Skeletal muscle cell (primary cell): ENCODE measurements around the gene GNG4.
"Not testable (repeated sequence)": the region's sequence is repeated elsewhere in the genome, so short reads cannot be mapped to it uniquely, and the experiment has no call there.

Experiments
- DNase-seq: peaks from one replicate; pipeline ENCODE4 v3.0.0-alpha.2; 2010; ENCODE audit warnings: low read depth
- H3K4me3 ChIP-seq: 2 replicates; pipeline ENCODE4 v1.5.1; 2011; ENCODE audit warnings: low read depth, mild to moderate bottlenecking, control low read depth, low read length, moderate library complexity

GNG4 gene

GRCh38 chr1:235595079-235595478 lies 54.5 kb downstream of the GNG4 start:
- H3K4me3 ChIP-seq: no peak overlapping the region
- no peak for DNase-seq

GRCh38 chr1:235594281-235594895 lies 55.2 kb downstream of the GNG4 start:
- DNase-seq, H3K4me3 ChIP-seq: not testable (repeated sequence)

GRCh38 chr1:235588916-235589515 lies 60.6 kb downstream of the GNG4 start:
- H3K4me3 ChIP-seq: no peak overlapping the region
- DNase-seq: peak; percentile 34

GRCh38 chr1:235588156-235588555 lies 61.4 kb downstream of the GNG4 start:
- H3K4me3 ChIP-seq: no peak overlapping the region
- no peak for DNase-seq

- no peak overlapping the region for H3K4me3 ChIP-seq
Measured at GRCh38 chr1:235586992-235587391, 62.6 kb downstream of the GNG4 start.

GRCh38 chr1:235586413-235586812 lies 63.2 kb downstream of the GNG4 start:
- no peak for DNase-seq
- H3K4me3 ChIP-seq: no peak overlapping the region

More at GRCh38 chr1:235586992-235587391, 62.6 kb downstream of the GNG4 start:
- no peak for DNase-seq

- DNase-seq: no peak
- H3K4me3 ChIP-seq: no peak overlapping the region
Measured at GRCh38 chr1:235584973-235585372, 64.6 kb downstream of the GNG4 start.

- no peak for DNase-seq
- H3K4me3 ChIP-seq: no peak overlapping the region
Measured at GRCh38 chr1:235583511-235584001, 66.0 kb downstream of the GNG4 start.

GRCh38 chr1:235582130-235582529 lies 67.5 kb downstream of the GNG4 start:
- no peak for DNase-seq
- no peak overlapping the region for H3K4me3 ChIP-seq

- no peak for DNase-seq
- no peak overlapping the region for H3K4me3 ChIP-seq
Measured at GRCh38 chr1:235579891-235580290, 69.7 kb downstream of the GNG4 start.

- H3K4me3 ChIP-seq: no peak overlapping the region
- DNase-seq: no peak
Measured at GRCh38 chr1:235575597-235575996, 74.0 kb downstream of the GNG4 start.

- H3K4me3 ChIP-seq: no peak overlapping the region
- DNase-seq: no peak
Measured at GRCh38 chr1:235573880-235574279, 75.7 kb downstream of the GNG4 start.

GRCh38 chr1:235572971-235573370 lies 76.6 kb downstream of the GNG4 start:
- not testable (repeated sequence) for H3K4me3 ChIP-seq, DNase-seq

GRCh38 chr1:235571482-235571881 lies 78.1 kb downstream of the GNG4 start:
- no peak for DNase-seq
- H3K4me3 ChIP-seq: no peak overlapping the region

GRCh38 chr1:235567812-235568503 lies 81.6 kb downstream of the GNG4 start:
- DNase-seq: no peak
- no peak overlapping the region for H3K4me3 ChIP-seq

GRCh38 chr1:235566084-235566483 lies 83.5 kb downstream of the GNG4 start:
- no peak for DNase-seq
- H3K4me3 ChIP-seq: no peak overlapping the region

GRCh38 chr1:235563513-235564061 lies 86.0 kb downstream of the GNG4 start:
- no peak for DNase-seq
- H3K4me3 ChIP-seq: no peak overlapping the region

GRCh38 chr1:235562589-235562988 lies 87.0 kb downstream of the GNG4 start:
- no peak for DNase-seq
- no peak overlapping the region for H3K4me3 ChIP-seq

GRCh38 chr1:235558621-235559169 lies 90.9 kb downstream of the GNG4 start:
- H3K4me3 ChIP-seq: no peak overlapping the region
- no peak for DNase-seq

- no peak overlapping the region for H3K4me3 ChIP-seq
- DNase-seq: no peak
Measured at GRCh38 chr1:235557495-235557894, 92.1 kb downstream of the GNG4 start.
